Activated T-cell treated with anti-CD3 and anti-CD28 coated beads for 24 hours (primary cell): Measurements from ENCODE around the gene SOX13.
"Not testable (repeated sequence)": the region's sequence is repeated elsewhere in the genome, so short reads cannot be mapped to it uniquely, and the experiment has no call there.

Experiments used
- DNase-seq: peaks from one replicate; pipeline ENCODE4 v3.0.0-alpha.2; 2020; ENCODE audit warnings: low read depth

The SOX13 gene

DNA sequence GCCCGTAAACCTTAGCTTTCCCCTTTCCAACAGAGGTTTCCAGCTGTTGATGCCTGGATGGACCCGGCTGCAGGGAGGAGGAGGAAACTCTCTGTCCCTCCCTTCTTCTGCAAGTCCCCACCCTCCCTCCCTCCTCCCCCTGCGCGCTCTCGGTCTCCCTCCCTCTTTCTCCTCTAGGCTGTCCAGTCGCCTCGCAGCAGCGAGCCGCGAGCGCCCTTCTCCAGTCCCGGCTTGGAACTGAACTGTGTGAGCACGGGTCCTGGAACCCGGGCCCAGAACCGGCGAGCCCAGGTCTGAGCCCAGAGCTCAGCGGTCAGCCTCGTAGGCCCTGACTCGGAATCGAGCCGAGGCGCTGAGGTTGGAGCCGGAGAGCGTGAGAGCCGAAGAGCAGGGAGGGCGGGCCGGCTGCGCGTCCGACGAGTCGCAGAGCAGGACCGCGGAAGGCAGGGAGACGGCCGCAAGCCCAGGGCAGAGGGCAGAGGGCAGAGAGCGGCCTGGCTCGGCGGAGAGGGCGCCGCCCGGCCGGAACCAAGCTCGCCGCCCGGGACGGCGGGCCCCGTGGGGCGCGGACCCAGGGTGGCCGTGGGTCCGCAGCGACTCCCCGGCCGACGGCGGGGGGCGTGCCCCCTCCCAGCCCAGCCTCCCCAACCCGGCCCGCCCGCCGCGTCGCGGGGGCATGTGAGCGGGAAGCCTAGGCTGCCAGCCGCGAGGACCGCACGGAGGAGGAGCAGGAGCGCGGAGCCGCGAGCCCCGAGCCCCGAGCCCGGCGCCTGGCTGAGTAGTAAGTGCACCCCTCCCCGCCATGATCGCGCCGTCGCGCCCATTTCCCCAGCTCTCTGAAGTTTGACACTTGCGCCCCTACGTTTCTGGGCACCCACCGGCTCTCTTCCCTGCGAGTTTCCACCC, at the start of gene SOX13:
Gene SOX13, plus strand, starts transcription at position 185 of the 906 bp plus-strand sequence. CDS start 39,801 bp downstream, outside the sequence.
- no peak for DNase-seq

DNA sequence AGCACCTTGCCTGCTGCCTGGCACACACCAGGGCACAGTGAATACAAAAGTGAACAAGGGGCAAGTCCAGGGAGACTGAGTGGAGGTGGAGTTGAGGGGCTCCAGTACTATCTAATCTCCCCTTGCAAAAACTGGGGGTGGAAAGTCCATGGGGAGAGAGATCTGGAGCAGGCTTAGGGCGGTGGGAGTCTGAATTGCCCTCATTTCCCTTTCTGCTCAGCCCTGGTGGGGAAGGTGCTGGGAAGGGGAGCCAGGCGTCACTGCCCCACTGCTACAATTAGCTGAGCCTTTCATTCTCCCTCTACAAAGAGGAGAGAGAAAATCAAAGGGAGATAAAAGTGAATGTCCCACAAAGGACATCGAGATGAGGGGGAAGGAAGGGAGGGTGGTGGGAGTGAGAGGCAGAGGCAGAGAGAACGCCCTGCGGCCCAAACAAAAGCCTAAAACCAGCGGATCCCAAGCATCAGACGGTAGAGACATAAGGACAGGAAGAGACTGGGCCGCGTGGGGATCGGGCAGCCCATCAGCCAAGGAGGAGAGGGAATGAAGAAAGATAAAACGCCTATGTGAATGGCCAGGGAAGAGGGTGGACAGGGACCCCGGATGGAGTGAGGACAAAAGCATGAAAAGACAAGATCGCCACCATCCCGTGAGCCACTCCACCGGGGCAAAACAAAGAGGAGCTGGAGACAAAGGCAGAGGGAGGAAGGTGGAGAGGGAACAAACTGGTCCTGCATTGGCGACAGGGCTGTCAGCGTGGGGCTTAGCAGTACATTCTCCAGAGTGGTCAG, 46.8 kb upstream of the SOX13 start:
- DNase-seq, result no peak

DNA sequence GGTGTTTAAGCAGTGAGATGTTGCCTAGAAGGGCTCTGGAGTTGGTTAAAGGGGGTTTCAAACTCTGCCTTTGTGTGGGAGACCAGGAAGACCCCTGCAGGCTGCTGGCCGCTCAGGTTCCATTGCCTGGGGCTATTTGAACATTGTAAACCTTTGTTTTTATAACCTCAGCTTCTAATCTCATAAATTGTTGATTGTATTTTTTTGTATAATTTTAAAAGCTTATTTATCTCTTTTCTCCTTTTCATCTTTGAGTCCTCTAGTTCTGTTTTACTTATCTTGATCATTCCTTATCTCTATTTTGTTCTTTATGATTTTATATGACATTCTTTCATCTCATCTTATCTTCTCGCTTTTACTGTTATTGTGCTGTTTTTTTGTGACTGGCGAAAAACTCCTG, 45.5 kb upstream of the SOX13 start:
- no peak for DNase-seq

DNA sequence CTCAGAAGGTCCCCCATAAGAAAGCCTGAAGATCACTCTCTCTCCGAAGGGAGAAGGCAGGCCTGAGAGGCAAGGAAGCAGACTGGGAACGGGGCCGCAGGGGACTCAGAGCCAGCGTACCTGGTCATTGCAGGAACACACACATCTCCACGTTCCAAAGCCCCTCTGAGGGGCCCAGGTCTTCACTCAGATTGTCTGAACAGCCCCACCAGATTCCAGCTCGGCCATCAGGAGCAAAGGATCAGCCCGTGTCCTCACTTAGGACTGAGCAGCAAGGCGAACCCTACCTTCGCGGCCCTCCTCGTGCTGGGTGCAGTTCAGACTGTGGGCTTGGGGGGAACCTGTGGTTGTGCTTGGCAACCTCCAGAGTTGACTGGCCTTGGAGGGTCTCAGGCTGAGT, 43.9 kb upstream of the SOX13 start:
- no peak for DNase-seq

DNA sequence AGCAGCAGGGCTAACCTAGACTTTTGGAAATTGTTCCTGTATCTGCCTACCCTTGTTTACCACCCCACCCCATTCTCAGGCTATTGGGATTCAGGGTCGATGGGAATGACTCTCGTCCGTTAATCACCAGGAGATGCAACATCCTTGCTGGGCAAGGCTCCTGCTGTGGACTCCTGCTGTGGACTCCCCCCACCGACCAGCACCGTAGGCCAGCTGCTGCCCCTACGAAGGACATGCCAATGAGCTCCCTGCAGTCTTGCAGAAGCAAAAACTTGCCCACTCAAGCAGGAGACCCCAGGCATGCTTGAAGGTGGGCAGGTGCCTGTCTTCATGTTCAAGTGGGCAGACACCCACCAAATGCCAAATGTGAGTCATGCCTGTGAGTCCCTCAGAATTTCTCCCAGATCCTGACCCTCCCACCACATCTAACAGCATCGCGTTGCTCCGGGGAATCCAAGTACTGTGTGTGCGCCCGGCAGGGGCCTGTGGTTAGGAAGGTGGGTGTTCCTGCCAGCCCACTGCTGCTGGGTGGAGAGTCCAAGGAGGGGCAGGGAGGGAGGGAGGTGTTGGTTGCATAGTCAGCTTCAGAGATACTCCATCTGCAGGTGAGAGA, 41.7 kb upstream of the SOX13 start:
- DNase-seq, result no peak

DNA sequence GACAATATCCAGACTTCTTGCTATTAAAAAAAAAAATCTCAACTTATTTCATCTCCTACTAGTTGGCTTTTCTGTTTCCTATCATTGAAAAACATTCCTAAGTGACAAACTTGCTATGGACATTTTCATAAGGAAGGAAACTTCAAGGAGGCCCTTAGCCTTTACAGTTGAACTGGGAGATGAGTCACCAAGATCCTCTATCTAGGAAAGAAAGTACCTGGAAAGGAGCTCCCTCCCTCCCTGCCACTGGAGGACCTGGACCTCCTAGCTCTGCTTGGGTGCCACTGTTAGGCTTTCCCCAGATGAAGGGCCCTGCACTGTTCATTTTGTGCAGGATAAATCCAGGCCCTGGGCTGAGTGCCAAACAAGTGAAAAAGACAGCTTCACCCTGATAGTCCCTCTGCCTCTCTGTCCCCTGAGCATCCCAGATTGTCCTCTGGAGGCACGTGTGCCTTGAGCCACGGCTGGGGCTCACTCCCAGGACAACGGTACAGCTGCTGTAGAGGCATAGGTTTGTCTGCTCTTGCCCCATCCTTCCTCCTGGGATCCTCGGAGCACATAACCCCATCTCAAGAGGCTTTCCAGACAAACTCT, 40.2 kb upstream of the SOX13 start:
- DNase-seq, result no peak

DNA sequence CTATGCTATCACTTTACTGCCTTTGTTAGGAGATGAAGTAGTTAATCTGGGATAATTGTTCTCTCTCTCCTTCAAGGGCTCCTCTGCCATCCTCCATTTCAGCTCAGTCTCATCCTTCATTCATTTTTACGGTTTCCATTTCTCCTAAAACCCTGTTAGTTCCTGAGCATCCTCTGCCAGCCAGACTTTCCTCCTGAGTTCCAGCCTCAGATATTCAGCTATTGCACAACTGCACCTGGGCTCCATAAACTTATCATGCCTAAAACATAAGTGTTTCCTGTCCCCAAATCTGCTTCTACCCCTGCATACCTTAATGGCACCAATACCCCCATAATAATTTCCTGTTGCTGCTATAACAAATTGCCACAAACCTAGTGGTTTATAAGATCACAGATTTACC, 39.6 kb upstream of the SOX13 start:
- DNase-seq, result no peak

DNA sequence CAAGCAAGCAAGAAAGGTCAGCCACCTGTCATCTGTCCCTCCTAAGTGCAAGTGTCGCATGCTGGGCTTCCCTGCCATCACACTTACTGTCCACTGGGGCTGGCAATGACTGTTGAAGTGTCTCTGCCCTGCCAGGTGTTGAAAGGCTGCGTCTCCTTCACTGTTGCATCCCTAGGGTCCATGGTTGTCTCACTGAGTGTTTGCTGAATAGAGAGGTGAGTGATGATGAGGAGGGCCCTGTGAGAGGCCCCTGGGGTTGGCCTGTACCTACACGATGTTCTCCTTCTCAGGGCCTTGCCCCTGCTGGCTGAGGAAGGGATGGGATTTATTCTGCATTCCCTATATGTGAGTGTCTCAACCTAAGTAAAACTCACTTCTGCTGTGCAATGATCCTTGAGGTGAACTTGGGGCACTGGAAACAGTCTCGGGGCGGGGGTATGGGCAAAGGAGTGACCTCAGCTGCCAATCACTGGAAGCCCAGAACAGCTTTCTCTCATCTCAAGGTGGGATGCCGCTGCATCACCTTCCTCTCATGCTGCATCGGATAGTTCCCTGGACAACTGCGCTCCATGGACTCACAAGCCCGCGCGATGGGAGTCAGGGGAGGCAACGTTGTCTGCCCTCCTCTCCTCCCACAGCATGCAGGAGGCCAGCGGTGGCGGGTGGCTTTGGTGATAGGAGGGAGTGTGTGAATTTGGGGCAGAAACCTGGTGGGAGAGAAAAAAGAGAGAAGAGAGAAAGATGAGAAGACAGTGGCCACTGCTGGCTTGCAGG, 35.8 kb upstream of the SOX13 start:
- DNase-seq, result no peak

DNA sequence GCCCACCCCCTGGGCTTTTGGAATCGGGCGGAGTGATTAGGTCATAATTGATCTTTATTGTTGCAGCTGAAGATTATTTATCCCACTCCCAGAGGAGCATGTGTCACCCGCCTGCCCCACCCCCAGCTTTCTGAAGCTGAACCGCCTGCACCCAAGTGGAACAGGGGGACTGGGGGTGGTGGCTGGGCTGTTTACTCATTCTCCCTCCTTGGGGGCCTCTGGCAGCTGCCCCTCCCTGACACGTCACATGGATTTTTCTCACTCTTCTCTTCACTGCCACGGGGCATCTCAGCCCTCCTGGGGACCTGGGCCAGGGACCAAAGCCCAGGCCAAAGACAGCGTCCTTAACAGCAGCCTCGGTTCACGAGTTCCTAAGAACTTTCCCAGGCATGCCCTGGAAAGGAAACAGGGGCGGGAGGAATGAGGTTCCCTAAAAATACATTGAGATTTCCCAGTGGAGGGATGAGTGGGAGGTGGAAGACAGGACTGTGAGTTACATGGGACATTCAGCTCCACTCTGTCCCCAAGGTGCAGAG, 31.6 kb upstream of the SOX13 start:
- no peak for DNase-seq

DNA sequence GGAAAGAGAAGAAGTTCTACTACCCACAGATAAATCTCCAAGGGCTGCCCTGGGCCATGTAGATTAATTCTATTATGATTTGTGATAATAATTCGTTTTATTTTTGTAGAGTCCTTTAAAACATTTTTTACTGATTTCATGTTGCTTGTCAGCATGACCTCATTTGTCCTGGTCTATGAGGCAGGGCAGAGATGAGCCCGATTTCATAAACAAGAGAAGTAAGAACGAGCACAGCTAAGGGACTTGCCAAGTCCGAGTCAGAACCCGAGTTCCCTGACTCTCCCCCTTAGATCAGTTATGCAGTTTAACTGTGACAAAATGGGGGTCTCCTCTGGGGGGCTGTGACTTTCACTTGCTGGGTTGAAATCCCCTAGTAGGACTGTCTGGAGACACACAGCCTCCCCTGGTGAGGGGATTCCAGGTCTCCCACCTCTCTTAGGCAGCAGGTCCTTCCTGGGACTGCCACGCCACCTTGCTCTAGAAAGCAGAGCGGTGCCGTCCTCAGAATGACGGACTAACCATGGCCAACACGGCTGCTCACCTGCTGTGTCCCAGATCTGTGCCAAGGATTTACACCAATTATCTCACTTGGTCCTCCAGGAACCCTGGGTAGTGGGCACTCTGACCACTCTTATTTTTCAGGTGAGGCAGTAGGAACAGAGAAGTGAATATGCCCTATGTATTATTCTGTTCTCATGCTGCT, 31.0 kb upstream of the SOX13 start:
- DNase-seq, result no peak

DNA sequence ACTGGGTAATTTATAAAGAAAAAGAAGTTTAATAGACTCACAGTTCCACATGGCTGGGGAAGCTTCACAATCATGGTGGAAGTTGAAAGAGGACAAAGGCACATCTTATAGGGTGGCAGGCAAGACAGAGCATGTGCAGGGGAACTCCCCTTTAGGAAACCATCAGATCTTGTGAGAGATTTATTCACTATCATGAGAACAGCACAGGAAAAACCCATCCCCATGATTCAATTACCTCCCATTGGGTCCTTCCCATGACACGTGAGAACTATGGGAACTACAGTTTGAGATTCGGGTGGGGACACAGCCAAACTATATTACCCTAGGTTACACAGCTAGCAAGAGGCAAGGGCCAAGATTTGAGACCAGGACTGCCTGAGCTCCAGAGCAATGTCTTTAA, 30.4 kb upstream of the SOX13 start:
- DNase-seq, result no peak

DNA sequence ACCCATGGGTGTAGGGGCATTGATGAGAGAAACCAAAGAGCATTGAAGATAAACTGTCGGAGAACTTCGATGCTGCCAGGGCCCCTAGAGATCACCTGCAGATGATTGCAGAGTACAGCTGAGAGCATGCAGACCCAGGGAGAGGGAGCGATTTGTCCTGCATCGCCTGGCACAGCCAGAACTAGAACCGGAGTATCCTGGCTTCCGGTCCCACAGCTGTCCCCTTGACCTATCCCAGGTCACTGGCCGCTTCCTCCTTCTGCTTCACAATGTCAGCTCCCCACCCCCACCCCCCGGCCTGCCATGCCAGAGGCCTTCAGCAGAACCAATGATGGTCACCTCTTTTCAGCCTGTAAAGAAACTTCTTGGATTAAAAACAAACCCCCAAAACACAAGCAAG, 29.2 kb upstream of the SOX13 start:
- DNase-seq, result no peak

DNA sequence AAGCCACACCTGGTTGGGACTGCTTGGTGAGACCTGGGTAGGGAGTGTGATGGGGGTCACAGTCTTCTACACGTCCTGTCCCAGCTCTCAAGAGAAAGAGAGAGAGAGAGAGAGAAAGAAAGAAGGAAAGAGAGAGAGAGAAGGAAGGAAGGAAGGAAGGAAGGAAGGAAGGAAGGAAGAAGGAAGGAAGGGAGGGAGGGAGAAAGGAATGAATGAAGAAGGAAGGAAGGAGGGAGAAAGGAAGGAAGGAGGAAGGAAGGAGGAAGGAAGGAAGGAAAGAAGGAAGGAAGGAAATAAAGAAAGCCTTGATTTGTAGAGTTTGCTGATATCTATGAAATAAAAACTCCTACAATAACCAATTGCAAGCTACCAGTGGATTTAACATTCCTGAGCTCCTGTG, 28.5 kb upstream of the SOX13 start:
- no peak for DNase-seq

DNA sequence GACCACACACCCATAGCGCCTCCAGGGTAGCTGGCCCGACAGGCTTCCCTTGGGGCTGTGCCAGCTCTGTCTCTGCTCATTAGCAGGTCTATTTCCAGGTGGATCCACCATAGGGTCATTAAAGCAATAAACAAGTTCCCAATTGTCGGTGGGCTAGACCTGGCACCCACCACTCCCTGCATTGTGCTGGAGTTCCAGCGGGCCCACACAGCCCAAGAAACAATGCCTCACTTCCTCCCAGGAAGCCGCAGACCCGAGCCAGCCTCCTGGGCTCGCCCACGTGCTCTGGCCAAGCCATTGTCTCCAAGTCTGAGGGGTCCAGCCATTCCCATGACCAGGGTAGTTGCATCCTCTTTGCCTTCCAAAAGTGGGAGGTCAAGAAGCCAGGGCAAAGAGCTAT, 27.5 kb upstream of the SOX13 start:
- no peak for DNase-seq

DNA sequence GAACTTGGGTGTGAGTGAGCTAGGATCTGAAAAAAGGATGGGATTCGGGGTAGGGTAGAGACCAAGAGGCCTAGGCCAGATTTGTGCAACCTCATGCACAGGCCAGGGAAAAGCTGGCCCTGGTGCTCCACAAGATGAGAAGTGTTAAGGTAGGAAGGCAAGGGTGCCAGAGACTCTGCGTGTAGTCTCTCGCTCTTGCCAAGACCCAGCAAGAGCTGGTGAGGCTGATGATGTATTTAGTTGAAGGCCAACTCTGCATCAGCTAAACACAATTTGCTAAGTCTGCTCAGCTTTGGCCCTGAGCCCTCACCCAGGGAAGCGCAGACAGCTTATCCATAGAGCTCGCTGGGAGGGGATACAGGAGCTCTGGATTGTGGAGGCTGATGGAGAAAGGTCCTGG, 26.6 kb upstream of the SOX13 start:
- no peak for DNase-seq

DNA sequence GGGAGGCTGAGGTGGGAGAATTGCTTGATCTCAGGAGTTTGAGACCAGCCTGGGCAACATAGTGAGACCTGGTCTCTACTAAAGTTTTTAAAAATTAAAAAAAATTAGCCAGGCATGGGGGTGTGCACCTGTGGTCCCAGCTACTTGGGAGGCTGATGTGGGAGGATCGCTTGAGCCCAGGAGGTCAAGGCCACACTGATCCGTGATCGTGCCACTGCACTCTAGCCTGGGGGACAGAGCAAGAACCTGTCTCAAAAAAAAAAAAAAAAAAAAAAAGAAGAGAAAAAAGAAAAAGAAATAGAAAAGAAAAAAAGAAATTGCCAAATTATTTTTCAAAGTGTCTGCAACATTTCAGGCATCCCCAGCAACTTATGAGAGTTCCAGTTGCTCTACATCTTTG, 24.1 kb upstream of the SOX13 start:
- DNase-seq, result not testable (repeated sequence)

DNA sequence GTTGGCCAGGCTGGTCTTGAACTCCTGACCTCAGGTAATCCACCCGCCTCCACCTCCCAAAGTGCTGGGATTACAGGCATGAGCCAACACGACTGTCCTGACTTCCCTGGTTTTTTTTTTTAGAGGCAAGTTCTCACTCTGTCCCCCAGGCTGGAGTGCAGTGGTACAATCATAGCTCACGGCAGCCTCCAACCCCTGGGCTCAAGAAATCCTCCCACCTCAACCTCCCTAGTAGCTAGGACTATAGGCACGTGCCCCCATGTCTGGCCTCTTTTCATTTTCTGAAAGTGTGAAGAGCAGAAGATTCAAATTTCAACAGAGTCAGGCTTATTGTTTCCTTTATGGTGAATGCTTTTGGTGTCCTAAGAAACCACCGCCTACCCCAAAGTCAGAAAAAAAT, 21.7 kb upstream of the SOX13 start:
- DNase-seq, result no peak

DNA sequence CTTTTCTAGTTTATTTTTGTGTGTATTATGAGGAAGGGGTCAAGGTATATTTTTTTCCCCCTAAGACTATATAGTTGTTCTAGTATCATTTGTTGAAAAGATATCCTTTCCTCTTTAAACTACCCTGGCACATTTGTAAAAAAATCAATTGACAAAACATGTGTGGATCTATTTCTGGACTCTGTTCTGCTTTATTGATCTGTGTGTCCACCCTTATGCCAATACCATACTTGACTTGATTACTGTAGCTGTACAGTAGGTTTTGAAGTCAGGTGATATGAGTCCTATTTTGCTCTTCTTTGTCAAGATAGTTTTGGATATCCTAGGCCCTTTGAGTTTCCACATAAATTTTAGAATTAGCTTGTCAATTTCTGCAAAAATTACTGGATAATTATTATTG, 21.2 kb upstream of the SOX13 start:
- DNase-seq, result no peak

DNA sequence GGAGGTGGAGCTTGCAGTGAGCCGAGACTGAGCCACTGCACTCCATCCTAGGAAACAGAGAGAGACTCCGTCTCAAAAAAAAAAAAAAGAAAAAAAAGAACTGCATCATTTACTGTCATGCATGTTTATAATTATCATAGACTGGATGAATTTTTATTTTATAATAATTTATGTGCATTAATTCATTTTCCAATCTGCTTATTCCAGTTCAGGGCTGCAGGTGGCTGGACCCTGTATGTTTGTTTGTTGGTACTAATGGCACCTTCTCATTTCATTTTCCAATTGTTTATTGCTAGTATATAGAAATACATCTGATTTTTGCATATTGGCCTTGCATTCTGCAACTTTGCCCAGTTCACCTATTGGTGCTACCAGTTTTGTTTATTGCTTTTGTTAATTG, 19.0 kb upstream of the SOX13 start:
- DNase-seq, result no peak

DNA sequence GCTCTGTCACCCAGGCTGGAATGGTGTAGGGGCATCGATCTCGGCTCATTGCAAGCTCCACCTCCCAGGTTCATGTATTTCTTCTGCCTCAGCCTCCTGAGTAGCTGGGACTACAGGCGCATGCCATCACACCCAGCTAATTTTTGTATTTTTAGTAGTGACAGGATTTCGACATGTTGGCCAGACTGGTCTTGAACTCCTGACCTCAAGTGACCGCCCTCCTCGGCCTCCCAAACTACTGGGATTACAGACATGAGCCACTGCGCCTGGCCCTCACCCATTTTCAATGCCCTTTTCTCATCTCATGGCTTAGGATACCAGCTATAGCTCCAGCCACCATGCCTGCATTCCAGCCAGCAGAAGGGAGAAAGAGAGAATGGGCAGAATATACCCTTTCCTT, 12.9 kb upstream of the SOX13 start:
- no peak for DNase-seq

DNA sequence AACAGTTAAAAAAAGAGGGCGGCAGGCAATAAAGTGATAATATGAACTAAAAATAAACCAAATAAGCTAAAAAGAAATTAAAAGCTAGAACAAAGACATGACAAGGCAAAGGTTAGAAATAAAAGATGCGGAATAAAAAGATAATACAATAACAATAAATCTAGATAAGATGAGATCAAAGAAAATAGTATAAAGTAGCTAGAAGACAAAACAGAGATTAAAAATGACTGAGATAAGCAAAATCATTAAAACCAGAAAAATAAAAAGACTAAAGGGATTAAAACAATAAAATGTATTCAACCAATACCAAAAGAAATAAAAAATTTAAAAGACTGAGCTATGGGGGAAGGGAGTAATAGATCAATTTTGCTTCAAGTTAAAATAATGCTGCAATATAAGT, 10.8 kb upstream of the SOX13 start:
- DNase-seq, result no peak
